CD4-positive, alpha-beta T cell treated with Interleukin-21 for 1 hour (primary cell): ENCODE measurements around the gene BMERB1.
"Not testable (repeated sequence)": the region's sequence is repeated elsewhere in the genome, so short reads cannot be mapped to it uniquely, and the experiment has no call there.

Experiments used
- DNase-seq: peaks from one replicate; pipeline ENCODE4 v3.0.0-alpha.2; 2020

The BMERB1 gene

DNA sequence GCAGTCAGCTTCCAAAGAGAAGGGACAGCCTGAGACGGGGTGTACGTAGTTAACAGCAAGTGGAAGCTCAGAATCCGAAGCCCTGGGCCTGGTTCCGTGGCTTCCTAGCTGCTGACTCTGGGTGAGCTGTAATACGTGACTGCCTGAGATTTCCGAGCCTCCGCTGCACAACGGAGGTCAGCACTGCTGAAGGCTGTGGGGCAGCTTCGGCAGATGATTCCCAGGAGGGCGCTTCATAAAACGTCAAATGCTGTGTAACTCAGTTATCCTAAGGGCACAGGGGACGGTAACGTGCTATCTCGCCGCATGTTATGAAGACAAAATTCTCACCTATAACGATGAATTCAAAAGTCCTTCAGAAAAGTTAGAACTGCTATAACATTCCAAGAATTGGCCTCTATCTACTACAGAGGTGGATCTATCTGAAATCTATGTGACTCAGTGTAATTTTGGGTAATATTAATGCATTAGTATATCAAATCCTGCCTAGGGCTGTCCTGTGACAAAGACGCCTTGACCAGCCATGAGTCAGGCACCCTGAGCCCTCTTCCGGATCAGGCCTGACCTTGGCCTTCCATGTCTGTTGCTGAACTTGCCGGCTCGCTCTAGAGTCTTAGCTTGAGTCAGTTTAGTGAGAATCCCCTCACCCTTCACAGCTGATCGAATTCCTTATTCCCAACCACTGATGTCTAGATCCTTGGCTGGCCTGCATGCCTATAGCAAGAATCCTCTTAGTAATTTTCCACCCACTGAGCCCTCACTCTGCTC, 165.1 kb downstream of the BMERB1 start:
- no peak for DNase-seq

DNA sequence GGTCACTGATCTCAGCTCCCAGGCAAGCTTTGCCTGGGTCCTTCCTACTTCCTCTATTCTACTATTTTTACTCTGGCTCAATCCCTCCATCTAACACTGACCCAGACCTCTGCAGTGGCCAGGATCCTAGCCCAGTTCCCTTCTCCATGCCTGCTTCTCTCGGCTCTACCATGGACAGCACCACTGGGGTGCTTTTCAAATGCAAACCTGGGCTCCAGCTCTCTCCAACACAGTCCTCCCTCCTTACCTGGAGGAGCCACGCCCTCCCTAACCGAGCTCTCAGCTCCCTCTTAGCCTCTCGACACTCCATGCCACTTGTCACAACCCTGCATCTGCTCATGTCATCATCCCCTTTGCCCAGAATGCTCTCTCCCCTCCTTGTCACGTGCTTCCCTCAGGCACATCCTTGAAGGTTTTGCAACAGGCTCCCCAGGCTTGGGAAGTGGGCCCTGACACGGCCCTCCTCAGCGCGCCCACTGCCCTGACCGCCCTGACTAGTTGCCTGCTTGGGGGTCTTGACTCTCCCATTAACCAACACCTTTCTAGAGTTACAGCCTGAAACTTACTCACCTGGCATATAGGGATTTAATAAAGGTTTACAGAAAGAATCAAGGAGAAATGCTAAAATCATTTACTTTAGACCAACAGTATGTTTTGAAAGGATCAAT, 167.0 kb downstream of the BMERB1 start:
- DNase-seq, result no peak

DNA sequence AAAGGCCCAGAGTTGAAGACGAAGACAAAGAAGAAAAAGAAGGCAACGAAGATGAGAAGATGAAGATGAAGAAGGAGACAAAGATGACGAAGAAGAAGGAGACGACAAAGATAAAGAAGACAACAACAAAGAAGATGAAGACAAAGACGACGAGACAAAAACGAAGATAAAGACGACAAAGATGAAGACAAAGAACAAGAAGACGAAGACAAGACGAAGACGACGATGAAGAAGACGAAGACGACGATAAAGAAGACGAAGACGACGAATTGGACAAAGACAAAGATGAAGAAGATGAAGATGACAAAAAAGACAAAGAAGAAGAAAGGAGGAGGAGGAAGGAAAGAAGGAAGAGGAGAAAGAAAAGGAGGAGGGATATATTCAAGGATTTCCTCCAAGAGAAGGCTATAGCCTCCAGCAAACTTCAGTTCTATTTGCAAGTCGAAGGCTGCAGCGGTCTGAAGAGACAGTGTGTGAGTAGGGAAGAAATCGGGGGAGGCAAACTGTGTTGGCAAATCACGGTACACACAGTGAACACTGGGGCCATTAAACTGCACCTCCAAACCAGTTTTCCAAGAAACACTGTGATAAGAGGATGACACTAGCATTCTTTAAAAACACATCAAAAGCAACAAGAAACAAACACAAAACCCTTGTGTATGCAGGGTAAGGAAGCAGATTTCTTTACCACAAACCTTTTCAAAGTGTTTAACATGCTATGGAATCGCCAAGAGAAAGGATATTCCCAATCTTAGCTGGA, 168.1 kb downstream of the BMERB1 start:
- DNase-seq, result no peak

- DNase-seq, result no peak
These were observed 170.4 kb downstream of the BMERB1 start for GRCh38 chr16:15604460-15605440.

DNA sequence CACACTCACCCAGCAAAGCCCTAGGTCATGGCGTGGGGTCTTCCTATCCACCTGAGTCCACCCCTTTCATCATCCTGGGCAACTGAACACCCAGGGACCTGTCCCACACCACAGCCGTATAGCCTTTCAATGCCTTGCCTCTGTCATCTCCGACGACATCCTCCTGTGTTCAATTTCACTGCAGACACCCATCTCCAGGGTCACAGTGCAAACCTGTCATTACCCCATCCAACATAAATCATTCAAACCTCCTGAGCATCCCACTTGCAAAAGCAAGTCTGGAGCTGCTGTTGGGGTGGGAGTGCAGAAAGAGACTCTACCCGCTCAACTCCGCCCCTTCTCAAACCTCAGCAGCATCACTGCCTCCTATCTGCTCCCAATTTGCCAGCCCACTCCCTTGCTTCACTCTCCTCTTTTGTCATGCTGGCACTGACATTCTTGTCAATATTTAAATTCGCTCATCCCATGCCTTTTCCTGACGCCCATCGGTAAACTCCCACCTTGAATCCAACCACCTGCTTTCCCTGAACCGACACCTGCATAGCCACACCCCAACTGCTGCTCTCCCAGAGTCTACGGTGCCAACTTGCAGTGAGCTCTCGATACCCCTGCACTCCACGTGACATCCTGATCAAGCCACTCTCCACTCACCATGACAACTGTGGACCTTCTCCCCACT, 171.6 kb downstream of the BMERB1 start:
- no peak for DNase-seq

- no peak for DNase-seq
These were observed 172.3 kb downstream of the BMERB1 start for GRCh38 chr16:15606518-15607220.

DNA sequence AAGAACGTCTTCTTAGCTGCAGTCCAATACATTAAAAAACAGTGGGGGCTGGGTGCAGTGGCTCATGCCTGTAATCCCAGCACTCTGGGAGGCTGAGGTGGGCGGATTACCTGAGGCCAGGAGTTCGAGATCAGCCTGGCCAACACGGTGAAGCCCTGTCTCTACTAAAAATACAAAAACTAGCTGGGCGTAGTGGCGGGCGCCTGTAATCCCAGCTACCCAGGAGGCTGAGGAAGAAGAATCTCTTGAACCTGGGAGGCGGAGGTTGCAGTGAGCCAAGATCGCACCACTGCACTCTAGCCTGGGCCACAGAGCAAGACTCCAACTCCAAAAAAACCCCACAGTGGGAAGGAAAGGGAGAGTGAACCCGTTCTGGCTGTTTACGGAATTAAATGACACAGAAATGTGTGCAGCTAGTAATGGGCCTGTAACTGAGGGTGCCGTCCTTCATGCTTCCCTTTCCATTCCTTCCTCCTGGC, 172.9 kb downstream of the BMERB1 start:
- not testable (repeated sequence) for DNase-seq

- no peak for DNase-seq
These were observed 173.5 kb downstream of the BMERB1 start for GRCh38 chr16:15607700-15608396.

DNA sequence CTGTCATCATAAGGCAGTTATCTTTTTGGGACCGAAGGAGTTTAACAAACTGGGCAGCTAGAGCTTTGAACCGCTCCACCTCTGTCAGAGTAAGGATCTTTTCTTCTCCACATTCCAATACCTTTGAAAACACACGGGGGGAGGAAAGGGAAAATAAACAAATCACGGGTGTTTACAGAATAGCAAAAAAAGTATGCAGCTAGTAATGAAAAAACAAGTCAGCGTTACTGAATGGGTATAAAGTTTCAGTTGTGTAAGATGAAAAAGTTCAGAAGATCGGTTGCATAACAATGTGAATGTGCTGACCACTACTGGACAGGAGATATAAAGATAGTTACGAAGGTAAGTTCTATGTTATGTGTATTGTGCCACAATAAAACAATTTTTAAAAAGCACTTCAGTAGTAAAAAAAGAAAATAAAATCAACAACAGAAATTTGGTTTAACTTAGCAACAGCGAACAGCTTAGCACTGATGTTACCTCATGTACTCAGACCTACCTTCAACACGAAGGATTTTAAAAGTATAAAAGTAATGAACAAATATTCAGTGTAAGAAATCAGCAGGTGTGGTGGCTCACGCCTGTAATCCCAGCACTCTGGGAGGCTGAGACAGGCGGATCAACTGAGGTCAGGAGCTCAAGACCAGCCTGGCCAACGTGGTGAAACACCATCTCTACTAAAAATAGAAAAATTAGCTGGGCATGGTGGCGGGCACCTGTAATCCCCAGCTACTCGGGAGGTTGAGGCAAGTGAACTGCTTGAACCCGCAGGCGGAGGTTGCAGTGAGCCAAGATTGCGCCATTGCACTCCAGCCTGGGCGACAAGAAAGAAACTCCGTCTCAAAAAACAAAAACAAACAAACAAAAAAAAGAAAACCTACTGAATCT, 174.3 kb downstream of the BMERB1 start:
- no peak for DNase-seq

DNA sequence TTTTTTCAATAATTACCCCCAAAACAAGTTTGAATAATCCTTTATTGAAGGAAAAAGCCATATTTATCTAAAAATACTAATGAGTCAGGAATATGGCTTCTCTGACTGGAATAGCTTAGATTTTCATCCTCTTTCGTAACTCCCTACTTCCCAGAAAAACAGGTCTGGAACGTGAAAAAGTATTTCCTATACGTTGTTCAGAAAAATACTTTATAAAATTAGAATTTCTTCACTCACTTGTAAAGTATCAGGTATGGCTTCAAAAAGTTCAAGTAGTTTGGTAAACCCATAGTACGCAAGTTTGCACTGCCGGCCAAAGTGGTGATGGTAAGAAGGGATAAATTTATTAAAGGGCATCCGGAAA, 174.9 kb downstream of the BMERB1 start:
- DNase-seq, result no peak

DNA sequence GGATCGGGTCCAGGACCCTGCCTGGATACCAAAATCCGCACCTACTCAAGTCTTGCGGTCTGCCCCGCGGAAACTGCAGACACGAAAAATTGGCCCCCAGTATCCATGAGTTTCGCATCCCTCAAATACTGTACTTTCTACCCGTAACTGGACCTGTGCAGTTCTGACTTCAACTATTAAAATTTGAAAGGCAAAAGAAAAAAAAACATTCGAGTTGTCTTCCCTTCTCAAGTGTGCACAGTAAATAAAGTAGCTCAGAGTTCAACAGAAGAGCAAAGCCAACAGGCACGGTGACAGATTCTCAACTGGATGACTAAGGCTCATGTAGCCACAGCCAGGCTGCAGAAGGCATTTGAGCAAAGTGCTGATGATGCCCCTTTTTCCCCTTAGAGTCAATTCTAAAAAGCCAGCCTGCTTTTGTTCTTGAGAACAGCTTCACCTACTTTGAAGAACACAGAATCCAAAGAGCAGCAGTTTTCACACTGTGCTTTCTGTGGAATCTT, 176.0 kb downstream of the BMERB1 start:
- no peak for DNase-seq

- DNase-seq, result no peak
These were observed 177.2 kb downstream of the BMERB1 start for GRCh38 chr16:15611610-15612009.

GRCh38 chr16:15613676-15614075, 179.3 kb downstream of the BMERB1 start:
- DNase-seq, result no peak

GRCh38 chr16:15616012-15616411, 181.6 kb downstream of the BMERB1 start:
- DNase-seq, result no peak

DNA sequence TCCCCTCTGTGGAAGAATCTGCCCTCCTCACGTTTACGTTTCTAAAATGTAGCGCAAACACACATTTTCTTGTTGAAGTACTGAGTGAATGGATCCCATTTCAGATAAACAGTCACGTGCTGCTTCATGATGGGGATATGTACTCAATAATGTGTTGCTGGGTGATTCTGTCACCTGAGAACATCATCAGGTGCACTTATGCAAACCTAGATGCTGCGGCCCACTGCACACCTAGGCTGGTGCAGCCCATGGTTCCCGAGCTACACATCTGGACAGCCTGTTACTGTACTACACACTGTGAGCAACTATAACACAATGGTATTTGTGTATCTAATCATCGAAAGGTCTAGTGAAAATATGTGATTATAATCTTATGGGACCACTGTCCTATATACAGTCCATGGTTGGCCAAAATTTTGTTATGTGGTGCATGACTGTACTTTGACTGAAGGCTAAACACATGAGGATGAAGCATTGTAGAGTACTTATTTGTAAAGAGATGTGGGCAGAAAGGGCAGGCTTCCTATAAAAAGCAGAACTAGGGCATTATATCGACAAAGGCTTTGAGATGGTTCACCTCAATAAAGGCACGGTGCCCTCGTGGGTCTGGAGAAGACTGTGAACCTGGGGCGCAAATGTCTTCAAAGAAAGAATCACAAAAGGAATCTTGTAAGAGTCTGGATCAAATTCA, 182.2 kb downstream of the BMERB1 start:
- DNase-seq, result no peak

DNA sequence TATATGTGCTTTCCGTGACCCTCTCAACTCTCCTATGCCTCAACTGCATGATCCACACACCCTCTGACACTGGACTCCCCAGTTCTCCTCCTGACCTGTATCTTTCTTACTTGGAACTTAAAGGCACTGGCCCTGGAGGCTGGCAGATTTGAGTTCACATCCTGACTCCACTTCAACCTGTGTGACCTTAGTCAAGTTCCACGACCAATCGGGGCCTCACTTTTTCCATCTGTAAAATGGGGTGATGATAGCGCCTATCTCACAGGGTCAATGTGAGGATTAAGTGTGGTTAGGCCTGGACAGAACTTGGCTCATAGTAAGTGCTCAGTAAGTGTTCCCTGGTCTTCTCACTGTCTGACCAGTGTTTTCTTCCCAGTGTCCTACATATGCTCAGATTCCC, 183.5 kb downstream of the BMERB1 start:
- no peak for DNase-seq

DNA sequence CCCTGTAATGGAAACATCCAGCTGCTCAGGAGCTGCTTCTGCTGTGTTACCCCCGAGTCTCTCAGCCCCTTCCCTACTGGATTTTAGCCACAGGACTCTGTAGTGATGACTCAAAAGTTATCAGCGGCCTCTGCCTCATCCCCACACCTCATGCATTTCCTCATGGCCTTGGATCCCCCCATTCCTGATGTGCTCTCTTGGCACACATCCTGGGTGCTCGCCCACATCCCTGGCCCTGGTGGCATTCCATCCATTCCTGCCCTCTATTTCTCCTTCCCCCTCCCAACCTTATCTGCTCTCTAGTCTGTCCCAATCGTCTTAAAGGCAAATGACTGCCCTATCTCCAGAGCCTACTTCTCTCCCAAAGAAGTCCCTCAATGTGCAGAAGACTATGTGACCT, 184.0 kb downstream of the BMERB1 start:
- DNase-seq, result no peak

GRCh38 chr16:15620611-15621195, 186.3 kb downstream of the BMERB1 start:
- DNase-seq, result no peak
